GM12878 (cell line): ENCODE measurements around the gene CNN1. TPM values are rescaled to one million over a fixed set of nuclear protein-coding genes. Genes with fewer than 3 reads are reported as not detected.
A peak's percentile ranks its signal among the peaks of the same experiment; 100 is the strongest.

Source experiments
- ATAC-seq: fragments of 200-7000 bp; cut with Tn5 transposase; 3 replicates; pipeline ENCODE4 v1.9.1; 2020; ENCODE audit warnings: mild to moderate bottlenecking, moderate library complexity
- BruUV-seq: library from RNA; stranded (reverse); fragments of 400-500 nt; replicated peaks from 2 replicates; lab custom pipeline; 2021; lab: Mats Ljungman, UMichigan
- CTCF ChIA-PET: fragments of 300-600 bp; sonication (Branson Sonifier 250); formaldehyde crosslinking; extraction: SDS; loops from one replicate; lab custom pipeline; 2021; ENCODE audit warnings: inconsistent platforms; lab: Yijun Ruan, JAX
- POLR2A ChIA-PET: fragments of 350-600 bp; formaldehyde crosslinking; extraction: SDS; loops from one replicate; lab custom pipeline; 2021; ENCODE audit warnings: inconsistent platforms; lab: Charles Lee
- RAD21 ChIA-PET: fragments of 300-600 bp; sonication (Branson Sonifier 250); formaldehyde crosslinking; loops from one replicate; lab custom pipeline; 2023; ENCODE audit warnings: antibody characterized with exemption; ENCODE audit not compliant: unreplicated experiment; lab: Charles Lee
- SMC1A ChIA-PET: fragments of 300-600 bp; sonication (Branson Sonifier 250); formaldehyde crosslinking; loops from one replicate; lab custom pipeline; 2023; ENCODE audit not compliant: unreplicated experiment, uncharacterized antibody; lab: Charles Lee
- DNase-seq: peaks from one replicate; pipeline ENCODE4 v3.0.0-alpha.2; 2011; ENCODE audit warnings: low read depth, low spot score
- FAIRE-seq: peaks from 3 replicates; lab custom pipeline; 2011; peaks lifted over from hg19 to GRCh38; lab: Jason Lieb, UNC
- H2AFZ ChIP-seq: 2 replicates; pipeline ENCODE4 v1.6.0; 2011; ENCODE audit warnings: low read depth, low read length, control low read depth; ENCODE audit not compliant: control insufficient read depth
- H3K27ac ChIP-seq: 2 replicates; pipeline ENCODE4 v1.5.1; 2011; ENCODE audit warnings: control low read depth; ENCODE audit not compliant: control insufficient read depth, insufficient read depth
- H3K27me3 ChIP-seq, 2 experiments: replicated peaks in 1 of 2; 2 replicates each; pipeline versions ENCODE4 v1.6.0 to v1.6.1; 2011; ENCODE audit warnings: low read length in 1 of 2; ENCODE audit not compliant: control insufficient read depth in 2 of 2, insufficient read depth in 2 of 2
- H3K36me3 ChIP-seq, 2 experiments: 2 replicates each; pipeline ENCODE4 v1.5.1; 2011; ENCODE audit warnings: low read length in 1 of 2; ENCODE audit not compliant: control insufficient read depth in 2 of 2, insufficient read depth in 2 of 2
- H3K4me1 ChIP-seq: 2 replicates; pipeline ENCODE4 v1.6.1; 2011; ENCODE audit warnings: mild to moderate bottlenecking, low read length, moderate library complexity, mixed read lengths; ENCODE audit not compliant: control insufficient read depth, insufficient read depth
- H3K4me2 ChIP-seq: 2 replicates; pipeline ENCODE4 v1.6.0; 2011; ENCODE audit warnings: control low read depth; ENCODE audit not compliant: control insufficient read depth, insufficient read depth
- H3K4me3 ChIP-seq: fragments of 200-600 bp; sonication (generic); 2 replicates; pipeline ENCODE4 v1.5.1; 2016
- H3K79me2 ChIP-seq: 2 replicates; pipeline ENCODE4 v1.6.0; 2011; ENCODE audit warnings: low read length; ENCODE audit not compliant: control insufficient read depth, insufficient read depth
- H3K9ac ChIP-seq: 2 replicates; pipeline ENCODE4 v1.8.0; 2011; ENCODE audit warnings: low read length, control low read depth, mixed read lengths; ENCODE audit not compliant: control insufficient read depth, insufficient read depth
- H3K9me3 ChIP-seq: replicated peaks from 3 replicates; pipeline ENCODE4 v1.5.1; 2011; ENCODE audit warnings: mild to moderate bottlenecking, low read length; ENCODE audit not compliant: control insufficient read depth, insufficient read depth
- H4K20me1 ChIP-seq: 2 replicates; pipeline ENCODE4 v1.6.0; 2011; ENCODE audit not compliant: control insufficient read depth, insufficient read depth
- EP300 ChIP-seq, 2 experiments: fragments of 150-350 bp in 1 of 2; IDR thresholded peaks; 2 replicates each; pipeline ENCODE4 v1.6.1; 2011 to 2012; ENCODE audit warnings: low read depth in 2 of 2, low read length in 2 of 2, borderline replicate concordance in 1 of 2, improper control_type of control experiment in 1 of 2, inconsistent platforms in 1 of 2; ENCODE audit not compliant: control insufficient read depth in 1 of 2
- GABPA ChIP-seq: IDR thresholded peaks from 2 replicates; pipeline ENCODE4 v1.6.1; 2014; ENCODE audit warnings: antibody characterized with exemption, low read depth, mild to moderate bottlenecking, inconsistent platforms
- IRF4 ChIP-seq: IDR thresholded peaks from 2 replicates; pipeline ENCODE4 v1.6.1; 2011; ENCODE audit warnings: low read depth, low read length
- NBN ChIP-seq: fragments of 450-650 bp; IDR thresholded peaks from 2 replicates; pipeline ENCODE4 v1.6.1; 2016
- POU2F2 ChIP-seq: IDR thresholded peaks from 3 replicates; pipeline ENCODE4 v1.6.1; 2011; ENCODE audit warnings: low read depth, mild to moderate bottlenecking, low read length, borderline replicate concordance
- SIN3A ChIP-seq: IDR thresholded peaks from 2 replicates; pipeline ENCODE4 v1.6.1; 2012; ENCODE audit warnings: low read depth, low read length, improper control_type of control experiment
- SPI1 ChIP-seq: IDR thresholded peaks from 2 replicates; pipeline ENCODE4 v1.6.1; 2011; ENCODE audit warnings: low read depth, mild to moderate bottlenecking, low read length, moderate library complexity, borderline replicate concordance; ENCODE audit not compliant: insufficient read depth
- SREBF2 ChIP-seq: IDR thresholded peaks from 2 replicates; pipeline ENCODE4 v1.6.1; 2012; ENCODE audit warnings: mild to moderate bottlenecking, low read length
- WGBS: methylation state at CpG from one replicate; pipeline ENCODE4 v1.1.6; 2016; ENCODE audit warnings: low lambda C conversion rate; ENCODE audit not compliant: insufficient replicate concordance, insufficient coverage; ENCODE audit errors: missing lambda C conversion rate; 5-methylcytosine and 5-hydroxymethylcytosine counted together
- in situ Hi-C: fragments of 300-500 bp; cut with MboI; formaldehyde crosslinking; loops from 9 replicates; pipeline ENCODE4 v1.14.3; 2018; ENCODE audit warnings: mixed read lengths
- intact Hi-C: fragments of 100-400 bp; cut with micrococcal nuclease; formaldehyde crosslinking; loops from one replicate; pipeline ENCODE4 v1.14.2; 2022; ENCODE audit not compliant: unreplicated experiment
- polyA plus RNA-seq, 11 experiments: library from polyadenylated mRNA; depleted of rRNA in 4 of 11; unstranded in 6 of 11; stranded (reverse) in 5 of 11; fragments of >200 nt; fragmentation: Nextera tagmentation in 4 of 11; fragmentation: Illumina TruSeq in 1 of 11; extraction: Ambion mirVana in 4 of 11; extraction: Trizol in 1 of 11; gene quantifications; 1 replicate in 1 of 11; 2 replicates in 10 of 11; pipeline versions ENCODE4 v1.2.1 to v1.2.3, GENCODE V29; 2011 to 2016; ENCODE audit warnings: inconsistent platforms in 2 of 11, missing spikeins in 2 of 11, low read depth in 1 of 11
- total RNA-seq, 4 experiments: library from RNA; depleted of rRNA in 3 of 4; stranded (reverse); fragments of >200 nt in 3 of 4; fragmentation: Illumina TruSeq in 1 of 4; extraction: Trizol in 1 of 4; gene quantifications; 2 replicates each; pipeline versions ENCODE4 v1.2.1 to v1.2.3, GENCODE V29; 2013 to 2021
- TF ChIP-seq, protein P1 (sequence below): fragments of 450-650 bp; IDR thresholded peaks from 2 replicates; pipeline ENCODE4 v1.6.1; 2018; ENCODE audit warnings: mild to moderate bottlenecking, low read depth, moderate library complexity; ENCODE audit not compliant: partially characterized antibody
- TF ChIP-seq, protein P2 (sequence below): fragments of 450-650 bp; IDR thresholded peaks from 2 replicates; pipeline ENCODE4 v1.6.1; 2017; ENCODE audit warnings: mild to moderate bottlenecking, moderate library complexity
- TF ChIP-seq, protein P3 (sequence below): fragments of 450-650 bp; IDR thresholded peaks from 2 replicates; pipeline ENCODE4 v1.6.1; 2016; ENCODE audit warnings: mild to moderate bottlenecking
- TF ChIP-seq, protein P4 (sequence below): fragments of 450-650 bp; IDR thresholded peaks from 2 replicates; pipeline ENCODE4 v1.6.1; 2017; ENCODE audit warnings: low read depth, mild to moderate bottlenecking, moderate library complexity

The CNN1 gene
- total and polyA plus RNA-seq, 10 of the 15 experiments (the other 5 are each of a cell fraction or from before 2014, with no cell fraction given), result 0.03 to 0.58 (median 0.22) TPM; not detected in 1

DNA sequence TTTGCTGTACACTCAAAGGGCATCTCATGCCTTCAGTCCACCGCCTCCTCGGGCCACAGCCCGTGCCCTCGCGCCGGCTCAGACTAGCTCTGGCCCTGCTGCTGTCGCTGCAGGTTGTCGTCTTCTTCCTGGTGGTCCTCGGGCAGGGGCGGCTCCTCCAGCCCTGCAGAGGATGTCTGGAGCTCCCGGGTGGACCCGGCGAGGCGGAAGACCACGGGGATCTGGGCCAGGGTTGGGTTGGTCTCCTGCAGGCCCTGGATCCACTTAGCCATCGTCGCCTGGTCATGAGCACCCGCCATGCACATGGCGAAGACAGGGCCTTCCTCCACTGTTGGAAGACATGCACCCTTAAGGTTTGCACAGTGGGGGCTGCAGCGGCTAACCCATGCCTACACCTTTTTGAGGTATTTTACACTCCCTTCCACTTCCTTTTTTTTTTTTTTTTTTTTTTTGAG, 32.5 kb upstream of the CNN1 start:
- ChIA-PET SMC1A (interaction anchor here (1.3 kb wide), 1 partner anchor 23 kb away, joined by 3 read pairs; no protein-coding TSS in a partner anchor), RAD21 (interaction anchor here (0.7 kb wide), 1 partner anchor 129 kb away, joined by 3 read pairs; no protein-coding TSS in a partner anchor), CTCF (no interaction called here), POLR2A (no interaction called here)
- H4K20me1 ChIP-seq, result no peaks in the 10 kb centered on the region
- no peak for DNase-seq
- no peaks in the 10 kb centered on the region for H3K27me3 ChIP-seq
- in situ Hi-C loops (no loop called here), intact Hi-C loops (loop anchor here (1.0 kb wide), 1 partner anchor 23 kb away; the partner anchor contains the start of gene ECSIT)
- no peaks in the 10 kb centered on the region for H3K9me3 ChIP-seq
- peaks cover 4% of the 10 kb centered on the region for H3K79me2 ChIP-seq
- TF ChIP-seq IRF4, result no peak
- TF ChIP-seq, protein P1, sequence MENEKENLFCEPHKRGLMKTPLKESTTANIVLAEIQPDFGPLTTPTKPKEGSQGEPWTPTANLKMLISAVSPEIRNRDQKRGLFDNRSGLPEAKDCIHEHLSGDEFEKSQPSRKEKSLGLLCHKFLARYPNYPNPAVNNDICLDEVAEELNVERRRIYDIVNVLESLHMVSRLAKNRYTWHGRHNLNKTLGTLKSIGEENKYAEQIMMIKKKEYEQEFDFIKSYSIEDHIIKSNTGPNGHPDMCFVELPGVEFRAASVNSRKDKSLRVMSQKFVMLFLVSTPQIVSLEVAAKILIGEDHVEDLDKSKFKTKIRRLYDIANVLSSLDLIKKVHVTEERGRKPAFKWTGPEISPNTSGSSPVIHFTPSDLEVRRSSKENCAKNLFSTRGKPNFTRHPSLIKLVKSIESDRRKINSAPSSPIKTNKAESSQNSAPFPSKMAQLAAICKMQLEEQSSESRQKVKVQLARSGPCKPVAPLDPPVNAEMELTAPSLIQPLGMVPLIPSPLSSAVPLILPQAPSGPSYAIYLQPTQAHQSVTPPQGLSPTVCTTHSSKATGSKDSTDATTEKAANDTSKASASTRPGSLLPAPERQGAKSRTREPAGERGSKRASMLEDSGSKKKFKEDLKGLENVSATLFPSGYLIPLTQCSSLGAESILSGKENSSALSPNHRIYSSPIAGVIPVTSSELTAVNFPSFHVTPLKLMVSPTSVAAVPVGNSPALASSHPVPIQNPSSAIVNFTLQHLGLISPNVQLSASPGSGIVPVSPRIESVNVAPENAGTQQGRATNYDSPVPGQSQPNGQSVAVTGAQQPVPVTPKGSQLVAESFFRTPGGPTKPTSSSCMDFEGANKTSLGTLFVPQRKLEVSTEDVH, result peak; percentile 11
- TF ChIP-seq SPI1, result peak; percentile 47; the same call in 1 of the 2 replicates
- TF ChIP-seq SREBF2, result no peak
- TF ChIP-seq NBN, result 0 out of 2 replicates have a peak, but pooled peaks have one; percentile 54
- TF ChIP-seq, protein P2, sequence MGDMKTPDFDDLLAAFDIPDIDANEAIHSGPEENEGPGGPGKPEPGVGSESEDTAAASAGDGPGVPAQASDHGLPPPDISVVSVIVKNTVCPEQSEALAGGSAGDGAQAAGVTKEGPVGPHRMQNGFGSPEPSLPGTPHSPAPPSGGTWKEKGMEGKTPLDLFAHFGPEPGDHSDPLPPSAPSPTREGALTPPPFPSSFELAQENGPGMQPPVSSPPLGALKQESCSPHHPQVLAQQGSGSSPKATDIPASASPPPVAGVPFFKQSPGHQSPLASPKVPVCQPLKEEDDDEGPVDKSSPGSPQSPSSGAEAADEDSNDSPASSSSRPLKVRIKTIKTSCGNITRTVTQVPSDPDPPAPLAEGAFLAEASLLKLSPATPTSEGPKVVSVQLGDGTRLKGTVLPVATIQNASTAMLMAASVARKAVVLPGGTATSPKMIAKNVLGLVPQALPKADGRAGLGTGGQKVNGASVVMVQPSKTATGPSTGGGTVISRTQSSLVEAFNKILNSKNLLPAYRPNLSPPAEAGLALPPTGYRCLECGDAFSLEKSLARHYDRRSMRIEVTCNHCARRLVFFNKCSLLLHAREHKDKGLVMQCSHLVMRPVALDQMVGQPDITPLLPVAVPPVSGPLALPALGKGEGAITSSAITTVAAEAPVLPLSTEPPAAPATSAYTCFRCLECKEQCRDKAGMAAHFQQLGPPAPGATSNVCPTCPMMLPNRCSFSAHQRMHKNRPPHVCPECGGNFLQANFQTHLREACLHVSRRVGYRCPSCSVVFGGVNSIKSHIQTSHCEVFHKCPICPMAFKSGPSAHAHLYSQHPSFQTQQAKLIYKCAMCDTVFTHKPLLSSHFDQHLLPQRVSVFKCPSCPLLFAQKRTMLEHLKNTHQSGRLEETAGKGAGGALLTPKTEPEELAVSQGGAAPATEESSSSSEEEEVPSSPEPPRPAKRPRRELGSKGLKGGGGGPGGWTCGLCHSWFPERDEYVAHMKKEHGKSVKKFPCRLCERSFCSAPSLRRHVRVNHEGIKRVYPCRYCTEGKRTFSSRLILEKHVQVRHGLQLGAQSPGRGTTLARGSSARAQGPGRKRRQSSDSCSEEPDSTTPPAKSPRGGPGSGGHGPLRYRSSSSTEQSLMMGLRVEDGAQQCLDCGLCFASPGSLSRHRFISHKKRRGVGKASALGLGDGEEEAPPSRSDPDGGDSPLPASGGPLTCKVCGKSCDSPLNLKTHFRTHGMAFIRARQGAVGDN, result peak; percentile 53; the same call in 1 of the 2 replicates
- TF ChIP-seq POU2F2, result no peak
- TF ChIP-seq, protein P3, sequence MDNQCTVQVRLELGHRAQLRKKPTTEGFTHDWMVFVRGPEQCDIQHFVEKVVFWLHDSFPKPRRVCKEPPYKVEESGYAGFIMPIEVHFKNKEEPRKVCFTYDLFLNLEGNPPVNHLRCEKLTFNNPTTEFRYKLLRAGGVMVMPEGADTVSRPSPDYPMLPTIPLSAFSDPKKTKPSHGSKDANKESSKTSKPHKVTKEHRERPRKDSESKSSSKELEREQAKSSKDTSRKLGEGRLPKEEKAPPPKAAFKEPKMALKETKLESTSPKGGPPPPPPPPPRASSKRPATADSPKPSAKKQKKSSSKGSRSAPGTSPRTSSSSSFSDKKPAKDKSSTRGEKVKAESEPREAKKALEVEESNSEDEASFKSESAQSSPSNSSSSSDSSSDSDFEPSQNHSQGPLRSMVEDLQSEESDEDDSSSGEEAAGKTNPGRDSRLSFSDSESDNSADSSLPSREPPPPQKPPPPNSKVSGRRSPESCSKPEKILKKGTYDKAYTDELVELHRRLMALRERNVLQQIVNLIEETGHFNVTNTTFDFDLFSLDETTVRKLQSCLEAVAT, result no peak; the same call in 1 of the 2 replicates
- no peak for TF ChIP-seq GABPA
- TF ChIP-seq, protein P4, sequence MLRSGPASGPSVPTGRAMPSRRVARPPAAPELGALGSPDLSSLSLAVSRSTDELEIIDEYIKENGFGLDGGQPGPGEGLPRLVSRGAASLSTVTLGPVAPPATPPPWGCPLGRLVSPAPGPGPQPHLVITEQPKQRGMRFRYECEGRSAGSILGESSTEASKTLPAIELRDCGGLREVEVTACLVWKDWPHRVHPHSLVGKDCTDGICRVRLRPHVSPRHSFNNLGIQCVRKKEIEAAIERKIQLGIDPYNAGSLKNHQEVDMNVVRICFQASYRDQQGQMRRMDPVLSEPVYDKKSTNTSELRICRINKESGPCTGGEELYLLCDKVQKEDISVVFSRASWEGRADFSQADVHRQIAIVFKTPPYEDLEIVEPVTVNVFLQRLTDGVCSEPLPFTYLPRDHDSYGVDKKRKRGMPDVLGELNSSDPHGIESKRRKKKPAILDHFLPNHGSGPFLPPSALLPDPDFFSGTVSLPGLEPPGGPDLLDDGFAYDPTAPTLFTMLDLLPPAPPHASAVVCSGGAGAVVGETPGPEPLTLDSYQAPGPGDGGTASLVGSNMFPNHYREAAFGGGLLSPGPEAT, result 0 out of 2 replicates have a peak, but pooled peaks have one; percentile 6
- no peak for TF ChIP-seq SIN3A
- TF ChIP-seq EP300 (IDR thresholded peaks at IDR 0.05; ENCODE audit: borderline replicate concordance in 1 of 2, control insufficient read depth in 1 of 2, low read depth in 2 of 2, low read length in 2 of 2), result no peak
- peak overlapping the region; percentile 90 for H3K4me2 ChIP-seq
- FAIRE-seq, result no peak
- peak overlapping the region; percentile 78 for H3K9ac ChIP-seq
- H2AFZ ChIP-seq, result peak overlapping the region; percentile 71
- peak overlapping the region; percentile 54 for H3K27ac ChIP-seq
- TSS peak; percentile 94 for BruUV-seq
- H3K4me1 ChIP-seq, result no peaks in the 10 kb centered on the region
- WGBS, result 6% methylated on average over 20 of the region's 20 CpGs
- peak; percentile 62 for ATAC-seq
- H3K4me3 ChIP-seq, result peak overlapping the region; percentile 83
- no peaks in the 10 kb centered on the region; a peak in 1 of 4 replicates for H3K36me3 ChIP-seq
